Measurements from ENCODE around the gene SPATA33.

Gene SPATA33

DNA sequence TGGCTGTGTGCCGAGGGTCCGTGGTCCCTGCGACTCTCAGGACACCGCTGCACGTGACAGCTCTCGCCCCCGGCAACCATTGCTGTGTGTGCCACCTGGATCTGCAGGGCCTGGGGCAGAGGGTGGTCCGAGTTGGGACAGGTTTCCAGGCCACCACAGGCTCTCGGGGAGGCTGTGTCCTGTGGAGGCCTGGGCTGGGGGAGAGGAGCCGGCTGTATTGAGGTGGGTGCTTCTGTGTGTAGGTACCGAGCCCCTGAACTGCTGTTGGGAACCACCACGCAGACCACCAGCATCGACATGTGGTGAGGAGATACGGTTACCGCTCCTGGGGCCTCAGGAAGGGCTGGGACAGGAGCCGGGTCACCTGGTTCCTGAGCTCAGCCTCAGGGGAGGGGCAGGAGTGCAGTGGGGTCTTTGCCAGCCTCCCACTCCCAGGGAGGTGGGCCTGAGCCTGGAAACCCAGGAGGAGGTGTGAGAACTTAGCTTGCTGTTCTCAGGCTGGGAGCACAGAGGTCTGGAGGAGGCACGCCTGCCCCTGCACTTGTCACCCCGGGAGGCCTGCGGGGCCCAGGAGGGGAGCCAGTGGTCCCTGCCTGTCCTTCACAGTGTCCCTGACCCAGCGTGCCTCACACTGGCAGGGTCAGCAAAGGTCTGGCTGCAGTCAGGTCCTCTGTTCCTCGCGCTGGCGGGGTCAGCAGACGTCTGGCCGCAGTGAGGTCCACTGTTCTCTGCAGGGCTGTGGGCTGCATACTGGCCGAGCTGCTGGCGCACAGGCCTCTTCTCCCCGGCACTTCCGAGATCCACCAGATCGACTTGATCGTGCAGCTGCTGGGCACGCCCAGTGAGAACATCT, 36.5 kb downstream of the SPATA33 start:
- H3K27ac ChIP-seq: peak overlapping the region; percentile 98
- TF ChIP-seq, protein P1, sequence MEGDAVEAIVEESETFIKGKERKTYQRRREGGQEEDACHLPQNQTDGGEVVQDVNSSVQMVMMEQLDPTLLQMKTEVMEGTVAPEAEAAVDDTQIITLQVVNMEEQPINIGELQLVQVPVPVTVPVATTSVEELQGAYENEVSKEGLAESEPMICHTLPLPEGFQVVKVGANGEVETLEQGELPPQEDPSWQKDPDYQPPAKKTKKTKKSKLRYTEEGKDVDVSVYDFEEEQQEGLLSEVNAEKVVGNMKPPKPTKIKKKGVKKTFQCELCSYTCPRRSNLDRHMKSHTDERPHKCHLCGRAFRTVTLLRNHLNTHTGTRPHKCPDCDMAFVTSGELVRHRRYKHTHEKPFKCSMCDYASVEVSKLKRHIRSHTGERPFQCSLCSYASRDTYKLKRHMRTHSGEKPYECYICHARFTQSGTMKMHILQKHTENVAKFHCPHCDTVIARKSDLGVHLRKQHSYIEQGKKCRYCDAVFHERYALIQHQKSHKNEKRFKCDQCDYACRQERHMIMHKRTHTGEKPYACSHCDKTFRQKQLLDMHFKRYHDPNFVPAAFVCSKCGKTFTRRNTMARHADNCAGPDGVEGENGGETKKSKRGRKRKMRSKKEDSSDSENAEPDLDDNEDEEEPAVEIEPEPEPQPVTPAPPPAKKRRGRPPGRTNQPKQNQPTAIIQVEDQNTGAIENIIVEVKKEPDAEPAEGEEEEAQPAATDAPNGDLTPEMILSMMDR (IDR thresholded peaks at IDR 0.05): no peak
- TF ChIP-seq ZFX (IDR thresholded peaks at IDR 0.05; ENCODE audit: borderline replicate concordance): no peak

DNA sequence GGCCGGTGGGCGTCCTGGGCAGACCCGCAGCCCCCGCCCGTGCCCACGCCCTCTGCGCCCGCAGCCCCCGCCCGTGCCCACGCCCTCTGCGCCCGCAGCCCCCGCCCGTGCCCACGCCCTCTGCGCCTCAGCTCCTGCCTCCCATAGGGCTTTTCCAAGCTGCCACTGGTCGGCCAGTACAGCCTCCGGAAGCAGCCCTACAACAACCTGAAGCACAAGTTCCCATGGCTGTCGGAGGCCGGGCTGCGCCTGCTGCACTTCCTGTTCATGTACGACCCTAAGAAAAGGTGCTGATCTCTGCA, 37.1 kb downstream of the SPATA33 start:
- H3K27ac ChIP-seq: peak overlapping the region; percentile 98

- TF ChIP-seq, protein P1 (IDR thresholded peaks at IDR 0.05): no peak
- no peak for TF ChIP-seq ZFX (IDR thresholded peaks at IDR 0.05; ENCODE audit: borderline replicate concordance)
- H3K27ac ChIP-seq: peak overlapping the region; percentile 98
Measured at GRCh38 chr16:89695086-89695874, 37.6 kb downstream of the SPATA33 start.

DNA sequence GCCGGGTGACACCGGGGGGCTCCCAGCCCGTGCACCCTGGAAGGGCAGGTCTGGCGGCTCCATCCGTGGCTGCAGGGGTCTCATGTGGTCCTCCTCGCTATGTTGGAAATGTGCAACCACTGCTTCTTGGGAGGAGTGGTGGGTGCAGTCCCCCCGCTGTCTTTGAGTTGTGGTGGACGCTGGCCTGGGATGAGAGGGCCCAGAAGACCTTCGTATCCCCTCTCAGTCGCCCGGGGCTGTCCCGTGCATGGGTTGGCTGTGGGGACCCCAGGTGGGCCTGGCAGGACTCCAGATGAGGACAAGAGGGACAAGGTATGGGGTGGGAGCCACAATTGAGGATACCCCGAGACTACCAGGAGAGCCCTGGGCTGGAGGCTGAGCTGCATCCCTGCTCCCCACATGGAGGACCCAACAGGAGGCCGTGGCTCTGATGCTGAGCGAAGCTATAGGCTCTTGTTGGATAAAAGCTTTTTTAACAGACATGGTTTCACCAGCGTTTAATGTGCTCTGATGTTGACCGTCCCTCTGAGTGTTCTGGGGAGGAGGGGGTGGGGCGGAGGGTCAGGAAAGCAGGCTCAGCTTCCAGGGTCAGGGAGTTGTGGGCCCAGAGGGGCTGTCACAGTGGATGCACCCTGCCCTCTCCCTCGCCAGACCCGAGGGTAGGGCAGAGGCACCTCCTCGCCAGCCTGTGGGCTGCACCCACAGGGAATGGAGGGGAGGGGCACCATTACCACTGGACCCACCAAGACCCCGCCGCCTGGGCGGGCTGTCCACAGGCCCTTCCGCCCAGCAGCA, 38.4 kb downstream of the SPATA33 start:
- H3K27ac ChIP-seq: peak overlapping the region; percentile 98

GRCh38 chr16:89696670-89697128, 39.1 kb downstream of the SPATA33 start:
- peak overlapping the region; percentile 98 for H3K27ac ChIP-seq
- TF ChIP-seq ZFX (IDR thresholded peaks at IDR 0.05; ENCODE audit: borderline replicate concordance): no peak
- TF ChIP-seq, protein P1 (IDR thresholded peaks at IDR 0.05): no peak

More for the DNA sequence above, 38.4 kb downstream of the SPATA33 start:
- TF ChIP-seq, protein P1 (IDR thresholded peaks at IDR 0.05): no peak
- TF ChIP-seq ZFX (IDR thresholded peaks at IDR 0.05; ENCODE audit: borderline replicate concordance): no peak

- TF ChIP-seq, protein P1 (IDR thresholded peaks at IDR 0.05): no peak
- TF ChIP-seq ZFX (IDR thresholded peaks at IDR 0.05; ENCODE audit: borderline replicate concordance): no peak
- peak overlapping the region; percentile 98 for H3K27ac ChIP-seq
Measured at GRCh38 chr16:89697161-89697615, 39.6 kb downstream of the SPATA33 start.

- TF ChIP-seq, protein P1 (IDR thresholded peaks at IDR 0.05): no peak
- TF ChIP-seq ZFX (IDR thresholded peaks at IDR 0.05; ENCODE audit: borderline replicate concordance): no peak
- peak overlapping the region; percentile 98 for H3K27ac ChIP-seq
Measured at GRCh38 chr16:89697616-89698331, 40.1 kb downstream of the SPATA33 start.

- H3K27ac ChIP-seq: peak overlapping the region; percentile 98
Measured at GRCh38 chr16:89698717-89699116, 41.1 kb downstream of the SPATA33 start.

DNA sequence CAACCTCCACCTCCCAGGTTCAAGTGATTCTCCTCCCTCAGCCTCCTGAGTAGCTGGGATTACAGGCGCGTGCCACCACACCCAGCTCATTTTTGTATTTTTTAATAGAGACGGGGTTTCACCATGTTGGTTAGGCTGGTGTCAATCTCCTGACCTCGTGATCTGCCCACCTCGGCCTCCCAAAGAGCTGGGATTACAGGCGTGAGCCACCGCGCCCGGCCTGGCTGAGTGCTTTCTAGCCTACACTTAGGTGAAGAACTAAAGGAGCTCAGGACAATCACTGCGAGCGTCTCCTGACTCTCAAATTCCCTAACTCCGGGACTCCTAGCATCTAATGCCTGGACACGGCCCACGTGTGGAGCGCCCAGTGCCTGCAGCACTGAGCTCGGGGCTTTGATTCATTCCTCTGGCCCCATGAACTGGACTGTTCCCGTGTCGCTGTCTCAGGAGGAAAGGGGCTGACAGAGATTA, 42.0 kb downstream of the SPATA33 start:
- H3K27ac ChIP-seq: peak overlapping the region; percentile 98

All from 22Rv1 (cell line).